ENCODE results near the gene DGKG.

DGKG gene

DNA sequence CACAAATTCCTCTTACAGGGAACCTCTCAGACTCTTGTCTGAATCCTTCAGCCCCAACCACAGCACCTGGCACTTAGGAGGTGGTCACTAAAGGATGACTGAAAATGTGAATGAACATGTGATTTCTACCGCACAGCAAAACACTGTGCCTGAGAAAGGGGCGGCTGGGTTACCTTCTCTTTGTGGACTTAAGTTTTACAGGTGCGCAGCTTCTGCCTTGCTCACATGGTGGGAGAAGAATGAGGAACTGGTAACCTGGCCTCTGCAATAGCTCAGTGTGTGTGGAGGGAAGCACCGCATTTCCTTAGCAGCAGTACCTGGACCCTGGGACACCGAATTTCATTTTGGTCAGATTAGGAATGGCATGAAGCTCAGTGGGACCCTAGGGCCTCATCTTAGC lies 243.3 kb downstream of the DGKG start:
- DNase-seq (ENCODE audit: low read depth, low spot score) = no peak
- peaks cover 23% of the 10 kb centered on the region for H3K27me3 ChIP-seq (ENCODE audit: insufficient read depth, insufficient read length)
- H3K36me3 ChIP-seq (ENCODE audit: insufficient read depth, insufficient read length, low read length) = no peaks in the 10 kb centered on the region
- no peaks in the 10 kb centered on the region for H3K9me3 ChIP-seq (ENCODE audit: insufficient read depth, low read length)
- no peak overlapping the region for H3K9ac ChIP-seq (ENCODE audit: insufficient read length, low read depth)
- H3K4me3 ChIP-seq (ENCODE audit: insufficient read length, low read depth) = no peak overlapping the region
- no peak for TF ChIP-seq ZNF274 (IDR thresholded peaks at IDR 0.05; ENCODE audit: low read depth, low read length)
- no peak for TF ChIP-seq YY1 (IDR thresholded peaks at IDR 0.05; ENCODE audit: insufficient read depth, insufficient read length)
- TF ChIP-seq SUZ12 (IDR thresholded peaks at IDR 0.05; ENCODE audit: extremely low read depth, insufficient read depth, insufficient read length) = no peak
- no peaks in the 10 kb centered on the region for H3K4me1 ChIP-seq (ENCODE audit: insufficient read depth, insufficient read length)

DNA sequence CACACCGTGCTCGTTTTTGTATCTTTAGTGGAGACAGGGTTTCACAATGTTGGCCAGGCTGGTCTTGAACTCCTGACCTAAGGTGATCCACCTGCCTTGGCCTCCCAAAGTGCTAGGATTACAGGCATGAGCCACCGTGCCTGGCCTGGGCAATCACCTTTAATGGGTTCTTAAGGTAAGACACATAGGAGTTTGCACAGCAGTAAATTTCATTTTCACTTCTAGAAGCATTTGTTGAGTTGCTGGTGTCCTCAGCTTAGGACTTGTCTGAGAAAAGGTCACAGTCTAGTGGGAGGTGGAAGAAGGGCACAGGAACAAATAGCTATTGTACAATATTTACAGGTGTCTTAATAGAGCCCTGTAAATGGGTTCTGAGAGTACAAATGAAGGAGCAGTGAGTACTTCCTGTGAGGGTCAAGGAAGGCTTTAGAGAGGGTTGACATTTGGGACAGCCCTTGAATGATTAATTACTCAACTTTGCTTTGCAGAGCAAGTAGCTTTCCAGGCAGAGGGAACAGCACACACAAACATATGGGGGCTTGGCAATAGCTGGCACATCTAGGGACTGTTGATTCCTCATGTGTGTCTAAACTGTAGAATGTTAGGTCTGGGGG lies 244.4 kb downstream of the DGKG start:
- DNase-seq (ENCODE audit: low read depth, low spot score) = no peak
- H3K27me3 ChIP-seq (ENCODE audit: insufficient read depth, insufficient read length) = peaks cover 34% of the 10 kb centered on the region
- H3K4me3 ChIP-seq (ENCODE audit: insufficient read length, low read depth) = no peak overlapping the region
- TF ChIP-seq SUZ12 (IDR thresholded peaks at IDR 0.05; ENCODE audit: extremely low read depth, insufficient read depth, insufficient read length) (no peak), YY1 (IDR thresholded peaks at IDR 0.05; ENCODE audit: insufficient read depth, insufficient read length) (no peak), ZNF274 (IDR thresholded peaks at IDR 0.05; ENCODE audit: low read depth, low read length) (no peak)
- H3K4me1 ChIP-seq (ENCODE audit: insufficient read depth, insufficient read length) = no peaks in the 10 kb centered on the region
- H3K9ac ChIP-seq (ENCODE audit: insufficient read length, low read depth) = no peak overlapping the region
- H3K9me3 ChIP-seq (ENCODE audit: insufficient read depth, low read length) = no peaks in the 10 kb centered on the region
- no peaks in the 10 kb centered on the region for H3K36me3 ChIP-seq (ENCODE audit: insufficient read depth, insufficient read length, low read length)

DNA sequence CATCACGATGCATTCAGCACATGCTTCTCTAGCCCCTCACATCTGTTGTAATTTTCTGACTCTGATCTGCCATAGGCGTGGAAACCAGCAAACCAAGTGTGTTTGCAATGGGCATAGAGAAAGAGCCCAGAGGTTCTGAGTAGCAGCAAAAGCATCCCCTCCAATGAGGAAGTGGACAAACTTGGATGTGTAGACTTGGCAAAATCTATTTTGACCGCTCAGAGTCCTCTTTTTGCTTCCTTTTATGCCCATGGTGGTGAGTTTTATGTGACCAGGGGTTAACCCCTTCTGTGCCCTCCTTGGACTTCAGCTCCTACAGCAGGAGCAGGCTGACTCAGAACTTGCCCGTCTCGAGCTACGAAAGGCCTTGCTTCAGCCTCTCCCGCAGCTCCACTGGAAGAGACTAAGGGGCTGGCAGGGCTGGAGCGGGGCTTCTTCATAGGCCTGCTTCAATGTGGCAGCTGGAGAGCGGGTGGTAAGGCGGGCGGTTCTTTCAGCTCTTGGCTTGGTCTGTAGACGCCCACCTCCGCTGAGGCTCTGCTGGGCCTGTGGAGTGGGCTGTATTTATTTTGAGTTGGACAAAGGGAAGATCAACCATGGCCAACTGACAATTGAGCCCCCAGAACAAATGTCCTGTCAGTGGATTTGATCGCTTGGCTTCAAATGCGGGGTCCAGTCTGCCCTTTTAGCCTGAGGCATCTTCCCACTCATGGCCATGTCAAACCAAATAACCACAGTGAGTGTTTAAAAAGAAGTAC lies 246.6 kb downstream of the DGKG start:
- Histone ChIP-seq H3K4me3 (ENCODE audit: insufficient read length, low read depth) (no peak overlapping the region), H3K9ac (ENCODE audit: insufficient read length, low read depth) (no peak overlapping the region), H3K4me1 (ENCODE audit: insufficient read depth, insufficient read length) (no peaks in the 10 kb centered on the region), H3K27me3 (ENCODE audit: insufficient read depth, insufficient read length) (peaks cover 56% of the 10 kb centered on the region), H3K9me3 (ENCODE audit: insufficient read depth, low read length) (no peaks in the 10 kb centered on the region), H3K36me3 (ENCODE audit: insufficient read depth, insufficient read length, low read length) (no peaks in the 10 kb centered on the region)
- TF ChIP-seq SUZ12 (IDR thresholded peaks at IDR 0.05; ENCODE audit: extremely low read depth, insufficient read depth, insufficient read length) (no peak), ZNF274 (IDR thresholded peaks at IDR 0.05; ENCODE audit: low read depth, low read length) (no peak), YY1 (IDR thresholded peaks at IDR 0.05; ENCODE audit: insufficient read depth, insufficient read length) (no peak)
- DNase-seq (ENCODE audit: low read depth, low spot score) = no peak

DNA sequence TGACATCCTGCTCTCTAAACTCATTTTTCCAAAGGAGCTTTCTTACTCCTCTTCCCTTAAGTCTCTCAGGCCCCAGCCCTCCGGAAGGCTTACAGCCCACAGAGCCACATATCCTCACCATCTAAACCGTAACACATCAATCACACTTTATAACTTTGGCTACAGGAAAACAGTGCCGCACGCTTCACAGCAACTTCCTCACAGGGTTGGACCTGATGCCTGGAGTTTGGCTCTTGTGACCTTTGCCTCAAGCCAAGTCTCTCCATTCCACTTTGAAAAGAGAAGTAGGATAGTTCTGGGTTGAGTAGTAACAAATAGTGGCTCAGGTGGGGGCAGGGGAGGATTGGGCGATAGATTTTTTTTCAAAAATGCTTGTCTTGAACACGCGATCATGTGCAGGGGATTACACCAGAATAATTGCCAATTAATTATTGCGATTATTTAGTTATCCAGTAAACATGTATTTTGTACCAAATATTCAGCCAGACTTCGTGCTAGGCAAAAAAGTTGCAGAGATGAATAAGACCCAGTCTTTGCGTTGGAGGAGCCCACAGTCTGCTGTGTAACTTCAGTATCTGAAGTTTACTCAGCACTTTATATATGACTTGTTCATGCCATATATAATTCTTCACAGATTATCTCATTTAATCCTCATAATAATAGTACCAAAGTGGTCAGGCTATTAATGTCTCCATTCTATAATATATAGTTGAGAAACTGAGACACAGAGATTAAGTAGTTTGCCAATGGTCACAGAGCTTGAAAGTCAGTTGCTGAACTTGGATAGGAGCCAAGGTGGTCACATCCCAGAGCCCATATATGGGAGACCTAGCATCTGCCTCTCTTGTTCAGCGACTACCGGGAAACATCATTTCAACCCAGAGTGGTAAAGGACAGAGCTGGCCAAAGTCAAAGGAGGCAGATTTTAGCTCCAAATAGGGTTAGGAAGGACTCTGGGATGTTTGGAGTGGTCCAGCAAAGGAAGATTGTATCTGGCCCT lies 250.8 kb downstream of the DGKG start:
- no peaks in the 10 kb centered on the region for H3K9me3 ChIP-seq (ENCODE audit: insufficient read depth, low read length)
- peaks cover 77% of the 10 kb centered on the region for H3K27me3 ChIP-seq (ENCODE audit: insufficient read depth, insufficient read length)
- no peak overlapping the region for H3K4me3 ChIP-seq (ENCODE audit: insufficient read length, low read depth)
- H3K36me3 ChIP-seq (ENCODE audit: insufficient read depth, insufficient read length, low read length) = no peaks in the 10 kb centered on the region
- no peak overlapping the region for H3K9ac ChIP-seq (ENCODE audit: insufficient read length, low read depth)
- H3K4me1 ChIP-seq (ENCODE audit: insufficient read depth, insufficient read length) = peaks cover 2% of the 10 kb centered on the region
- no peak for DNase-seq (ENCODE audit: low read depth, low spot score)
- no peak for TF ChIP-seq SUZ12 (IDR thresholded peaks at IDR 0.05; ENCODE audit: extremely low read depth, insufficient read depth, insufficient read length)
- TF ChIP-seq YY1 (IDR thresholded peaks at IDR 0.05; ENCODE audit: insufficient read depth, insufficient read length) = no peak
- TF ChIP-seq ZNF274 (IDR thresholded peaks at IDR 0.05; ENCODE audit: low read depth, low read length) = no peak

DNA sequence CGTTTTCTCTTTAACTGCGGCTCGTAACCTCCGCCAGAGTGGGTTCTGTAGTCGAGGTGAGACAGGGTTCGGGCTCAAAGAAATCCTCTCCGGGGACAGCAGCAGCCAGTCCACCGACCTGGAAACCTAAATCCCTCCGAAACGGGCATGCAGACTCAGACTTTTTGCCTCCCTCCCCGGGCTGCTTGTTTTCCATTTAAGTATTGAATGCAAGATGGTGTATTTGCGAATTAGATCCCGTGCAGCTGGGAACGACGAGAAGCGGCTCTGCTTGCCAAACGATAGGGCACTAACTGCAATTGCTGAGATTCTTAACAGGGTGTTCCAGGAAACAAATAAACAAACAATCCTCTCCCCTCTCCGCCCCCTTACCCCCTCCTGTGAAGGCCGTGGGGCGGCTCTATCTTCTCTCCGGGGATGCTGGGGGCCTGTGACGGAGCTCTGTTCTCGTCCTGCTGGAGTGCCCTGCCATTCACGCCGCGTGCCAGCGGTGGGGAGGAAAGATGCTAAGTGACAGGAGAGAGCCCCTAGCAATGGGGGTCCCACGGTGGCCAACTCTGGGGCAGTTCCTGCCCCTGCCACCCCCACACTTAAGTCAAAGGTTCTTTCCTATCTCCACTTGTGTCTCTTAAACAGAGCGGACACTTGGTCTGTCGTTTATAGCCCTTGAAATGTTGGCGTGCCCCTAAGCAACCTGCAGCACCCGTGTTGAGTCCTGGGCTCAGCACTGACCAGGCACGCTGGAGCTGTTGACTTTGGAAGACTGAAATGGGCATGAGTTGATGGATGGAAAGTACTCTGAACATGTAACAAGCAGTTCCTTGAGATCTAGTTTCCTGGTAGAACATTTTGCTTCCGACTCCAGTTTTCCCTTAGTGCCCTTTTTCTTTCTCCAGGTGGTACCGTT lies 251.9 kb downstream of the DGKG start:
- peak overlapping the region; percentile 72 for H3K9ac ChIP-seq (ENCODE audit: insufficient read length, low read depth)
- no peaks in the 10 kb centered on the region for H3K9me3 ChIP-seq (ENCODE audit: insufficient read depth, low read length)
- no peak for TF ChIP-seq ZNF274 (IDR thresholded peaks at IDR 0.05; ENCODE audit: low read depth, low read length)
- TF ChIP-seq YY1 (IDR thresholded peaks at IDR 0.05; ENCODE audit: insufficient read depth, insufficient read length) = no peak
- TF ChIP-seq SUZ12 (IDR thresholded peaks at IDR 0.05; ENCODE audit: extremely low read depth, insufficient read depth, insufficient read length) = no peak
- peaks cover 75% of the 10 kb centered on the region for H3K27me3 ChIP-seq (ENCODE audit: insufficient read depth, insufficient read length)
- DNase-seq (ENCODE audit: low read depth, low spot score) = no peak
- H3K36me3 ChIP-seq (ENCODE audit: insufficient read depth, insufficient read length, low read length) = peaks cover 4% of the 10 kb centered on the region
- peak overlapping the region; percentile 53 for H3K4me3 ChIP-seq (ENCODE audit: insufficient read length, low read depth)
- peaks cover 4% of the 10 kb centered on the region for H3K4me1 ChIP-seq (ENCODE audit: insufficient read depth, insufficient read length)

Data from NT2/D1 (cell line).